Dermis blood vessel endothelial cell (primary cell): ENCODE results near the gene PITPNC1. TPM values are rescaled to one million over a fixed set of nuclear protein-coding genes. Genes with fewer than 3 reads are reported as not detected.
"Not testable (repeated sequence)": the region's sequence is repeated elsewhere in the genome, so short reads cannot be mapped to it uniquely, and the experiment has no call there.

ENCODE experiments used
- DNase-seq: peaks from one replicate; pipeline ENCODE4 v3.0.0; 2010
- total RNA-seq: library from RNA; depleted of rRNA; stranded (reverse); fragments of >200 nt; gene quantifications from 2 replicates; pipeline ENCODE4 v1.2.3, GENCODE V29; 2014

The PITPNC1 gene
- total RNA-seq, 1 donor from 2014 or later, result 32.0 TPM

GRCh38 chr17:67594115-67594880 lies 217.2 kb downstream of the PITPNC1 start:
- no peak for DNase-seq

GRCh38 chr17:67600408-67600807 lies 223.3 kb downstream of the PITPNC1 start:
- DNase-seq, result no peak

GRCh38 chr17:67601897-67602296 lies 224.8 kb downstream of the PITPNC1 start:
- DNase-seq, result peak; percentile 68

- DNase-seq, result no peak
Measured at GRCh38 chr17:67602444-67602843, 225.4 kb downstream of the PITPNC1 start.

GRCh38 chr17:67602974-67603373 lies 225.9 kb downstream of the PITPNC1 start:
- peak; percentile 70 for DNase-seq

- peak; percentile 27 for DNase-seq
Measured at GRCh38 chr17:67605256-67605912, 228.3 kb downstream of the PITPNC1 start.

- peak; percentile 81 for DNase-seq
Measured at GRCh38 chr17:67606471-67606870, 229.4 kb downstream of the PITPNC1 start.

- DNase-seq, result peak; percentile 55
Measured at GRCh38 chr17:67606896-67607604, 230.0 kb downstream of the PITPNC1 start.

GRCh38 chr17:67610061-67610460 lies 233.0 kb downstream of the PITPNC1 start:
- no peak for DNase-seq

- no peak for DNase-seq
Measured at GRCh38 chr17:67613961-67614360, 236.9 kb downstream of the PITPNC1 start.

- DNase-seq, result peak; percentile 66
Measured at GRCh38 chr17:67615011-67615561, 238.0 kb downstream of the PITPNC1 start.

- DNase-seq, result no peak
Measured at GRCh38 chr17:67615736-67616135, 238.7 kb downstream of the PITPNC1 start.

GRCh38 chr17:67617304-67617899 lies 240.3 kb downstream of the PITPNC1 start:
- DNase-seq, result no peak

- DNase-seq, result no peak
Measured at GRCh38 chr17:67619555-67619954, 242.5 kb downstream of the PITPNC1 start.

- DNase-seq, result no peak
Measured at GRCh38 chr17:67620088-67620487, 243.0 kb downstream of the PITPNC1 start.

- DNase-seq, result no peak
Measured at GRCh38 chr17:67620636-67621035, 243.6 kb downstream of the PITPNC1 start.

- DNase-seq, result no peak
Measured at GRCh38 chr17:67623767-67624166, 246.7 kb downstream of the PITPNC1 start.

- no peak for DNase-seq
Measured at GRCh38 chr17:67624886-67625656, 248.0 kb downstream of the PITPNC1 start.

- no peak for DNase-seq
Measured at GRCh38 chr17:67625971-67626370, 248.9 kb downstream of the PITPNC1 start.

GRCh38 chr17:67628580-67629013 lies 251.5 kb downstream of the PITPNC1 start:
- DNase-seq, result no peak

GRCh38 chr17:67629971-67630320 lies 252.9 kb downstream of the PITPNC1 start:
- DNase-seq, result peak; percentile 68

GRCh38 chr17:67630836-67631235 lies 253.8 kb downstream of the PITPNC1 start:
- not testable (repeated sequence) for DNase-seq
